Measurements from ENCODE around the gene RD3L.

The RD3L gene

DNA sequence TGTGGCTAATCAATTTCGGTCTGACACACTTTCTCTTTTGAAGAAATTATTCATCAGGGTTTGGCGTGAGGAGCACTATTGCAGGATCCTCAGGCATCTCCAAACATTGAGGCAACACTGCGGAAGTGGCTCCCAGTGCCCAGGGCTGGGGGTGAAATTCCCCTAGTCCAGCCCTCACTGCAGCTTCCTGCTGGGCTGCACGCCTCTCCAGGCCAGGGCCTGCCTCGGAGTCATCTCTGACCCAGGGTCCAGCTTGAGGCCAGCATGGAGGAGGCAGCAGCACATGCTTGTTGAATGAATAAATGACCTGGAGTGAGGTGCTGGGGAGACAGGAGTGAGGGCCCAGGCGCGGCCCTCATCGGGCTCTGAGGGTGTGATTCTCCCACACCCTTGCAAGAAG lies 50.1 kb downstream of the RD3L start:
- DNase-seq: no peak

DNA sequence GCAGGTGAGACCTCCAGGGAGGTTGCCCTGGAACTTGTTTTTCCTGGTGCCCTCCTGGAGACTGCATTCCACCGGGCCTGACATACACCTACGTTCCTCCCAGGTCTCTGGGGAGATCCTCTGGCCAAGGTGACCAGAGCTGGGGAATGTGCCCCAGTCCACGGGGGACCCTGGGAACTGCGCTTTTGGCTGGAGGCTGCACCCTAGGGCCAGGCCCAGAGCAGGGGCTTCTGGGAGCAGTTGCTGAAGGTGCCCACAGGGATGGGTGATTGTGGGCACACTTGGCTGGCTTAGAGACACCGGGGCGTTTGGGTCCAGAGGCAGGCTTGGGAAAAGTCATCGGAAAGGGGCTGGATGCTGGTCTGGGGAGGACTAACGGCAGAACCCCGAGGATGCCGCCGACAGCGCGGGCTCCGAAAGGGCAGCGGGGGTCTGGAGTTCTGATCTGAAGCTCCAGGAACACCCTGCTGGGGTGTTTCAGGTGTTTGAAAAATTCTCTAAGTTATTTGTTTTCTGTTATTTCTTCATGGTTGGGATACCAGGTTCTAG lies 50.6 kb downstream of the RD3L start:
- DNase-seq: no peak

DNA sequence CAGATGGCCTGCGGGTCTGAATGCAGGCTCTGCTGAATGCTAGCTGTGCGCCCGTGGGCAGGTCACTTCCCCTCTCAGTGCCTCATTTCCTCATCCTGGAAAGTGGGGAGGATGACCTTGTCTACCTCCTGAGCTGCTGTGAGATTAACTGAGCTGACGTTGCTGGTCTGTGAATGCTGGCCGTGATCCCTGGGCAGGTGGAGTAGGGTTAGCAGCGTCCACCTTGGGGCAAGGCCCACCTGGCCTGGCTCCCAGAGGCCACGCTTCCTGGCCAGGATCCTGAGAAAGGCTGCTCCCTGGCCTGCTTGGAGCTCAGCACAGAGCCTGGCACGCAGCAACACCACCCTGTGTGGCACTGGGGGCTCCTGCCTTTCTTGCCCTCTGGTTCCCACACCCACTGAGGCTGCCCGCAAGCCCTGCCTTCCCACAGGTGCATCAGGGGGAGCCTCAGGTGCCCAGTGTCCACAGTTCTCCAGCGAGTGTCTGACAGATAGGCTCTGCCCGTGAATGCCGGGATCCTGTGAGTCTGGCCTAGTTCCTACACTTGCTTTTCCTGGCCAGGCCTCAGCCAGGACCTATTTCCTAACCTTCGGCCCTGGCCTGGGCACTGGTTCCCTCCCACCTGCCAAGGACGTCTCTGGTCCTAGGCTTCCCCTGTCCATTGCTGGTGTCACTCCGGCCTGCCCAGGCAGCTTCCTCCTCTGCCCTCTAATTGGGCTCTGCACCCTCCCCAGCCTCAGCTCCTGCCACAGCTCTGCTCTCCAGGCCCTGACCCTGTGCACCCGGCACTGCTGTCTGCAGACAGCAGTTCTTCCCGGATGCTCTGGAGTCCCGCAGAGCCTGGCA lies 51.3 kb downstream of the RD3L start:
- DNase-seq: no peak
